Smooth muscle cell of the brain vasculature (primary cell): ENCODE data around the gene DTWD1.
A peak's percentile ranks its signal among the peaks of the same experiment; 100 is the strongest.
"Not testable (repeated sequence)": the region's sequence is repeated elsewhere in the genome, so short reads cannot be mapped to it uniquely, and the experiment has no call there.

Experiments used
- DNase-seq: peaks from one replicate; pipeline ENCODE4 v3.0.0-alpha.2; 2012; ENCODE audit warnings: low read depth, low spot score

The DTWD1 gene, protein sequence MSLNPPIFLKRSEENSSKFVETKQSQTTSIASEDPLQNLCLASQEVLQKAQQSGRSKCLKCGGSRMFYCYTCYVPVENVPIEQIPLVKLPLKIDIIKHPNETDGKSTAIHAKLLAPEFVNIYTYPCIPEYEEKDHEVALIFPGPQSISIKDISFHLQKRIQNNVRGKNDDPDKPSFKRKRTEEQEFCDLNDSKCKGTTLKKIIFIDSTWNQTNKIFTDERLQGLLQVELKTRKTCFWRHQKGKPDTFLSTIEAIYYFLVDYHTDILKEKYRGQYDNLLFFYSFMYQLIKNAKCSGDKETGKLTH

DNA sequence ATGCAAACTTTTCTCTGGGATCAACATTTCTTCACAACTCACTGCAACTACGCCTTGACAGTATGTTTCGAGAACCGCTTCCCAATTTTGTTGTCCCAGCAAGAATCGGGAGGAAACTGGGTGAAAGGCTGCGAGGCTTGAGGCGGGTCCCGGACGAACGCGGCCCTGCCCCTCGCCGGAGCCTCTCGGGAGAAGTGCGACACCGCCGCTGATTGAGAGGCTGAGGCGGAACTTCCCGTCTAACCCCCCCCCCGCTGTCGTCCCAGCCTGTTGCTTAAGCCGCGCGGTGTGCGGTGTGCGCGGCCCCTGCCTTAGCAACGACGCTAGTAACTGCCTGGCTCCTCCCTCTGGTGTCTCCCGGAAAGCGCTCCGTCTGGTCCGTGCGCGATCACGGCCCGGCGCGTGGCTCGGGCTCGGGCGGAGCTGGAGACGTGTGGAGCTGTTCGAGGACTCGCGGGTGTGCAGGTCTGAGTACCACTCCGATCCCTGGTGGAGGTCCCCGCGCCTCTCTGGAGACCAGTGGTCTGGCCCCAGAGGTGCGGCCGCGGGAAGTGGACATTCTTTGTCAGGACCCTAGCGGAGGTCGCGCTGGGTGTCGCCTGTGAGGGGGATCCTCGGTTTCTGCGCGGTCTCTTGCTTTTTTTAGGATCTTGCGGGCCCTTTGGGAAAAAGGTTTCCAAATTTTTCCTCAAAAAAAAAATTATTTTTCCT is at the start of gene DTWD1, which contains the start of gene FAM227B:
DTWD1 (plus strand) TSS at position 391 of the 711 bp plus-strand sequence. CDS start 4,120 bp downstream, outside the sequence.
FAM227B (minus strand) TSS at position 161 of the 711 bp plus-strand sequence. CDS start 5,647 bp downstream, outside the sequence.
- peak; percentile 98 for DNase-seq

DNA sequence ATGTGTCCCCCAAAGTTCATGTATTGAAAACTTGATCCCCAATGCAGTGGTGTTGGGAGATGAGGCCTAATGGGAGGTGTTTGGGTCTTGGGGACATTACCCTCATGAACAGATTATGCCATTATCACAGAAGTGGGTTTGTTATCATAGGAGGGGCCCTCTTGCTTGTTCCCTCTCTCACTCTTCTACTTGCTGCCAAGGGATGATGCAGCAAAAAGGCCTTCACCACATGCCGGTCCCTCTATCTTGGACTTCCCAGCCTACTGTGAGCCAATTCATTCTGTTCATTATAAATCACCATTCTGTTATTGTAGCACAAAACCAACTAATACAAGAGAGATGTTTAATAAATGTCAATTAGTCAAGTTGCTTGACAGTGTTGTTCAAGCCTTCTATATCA is 47.4 kb upstream of the DTWD1 start:
- DNase-seq: no peak

DNA sequence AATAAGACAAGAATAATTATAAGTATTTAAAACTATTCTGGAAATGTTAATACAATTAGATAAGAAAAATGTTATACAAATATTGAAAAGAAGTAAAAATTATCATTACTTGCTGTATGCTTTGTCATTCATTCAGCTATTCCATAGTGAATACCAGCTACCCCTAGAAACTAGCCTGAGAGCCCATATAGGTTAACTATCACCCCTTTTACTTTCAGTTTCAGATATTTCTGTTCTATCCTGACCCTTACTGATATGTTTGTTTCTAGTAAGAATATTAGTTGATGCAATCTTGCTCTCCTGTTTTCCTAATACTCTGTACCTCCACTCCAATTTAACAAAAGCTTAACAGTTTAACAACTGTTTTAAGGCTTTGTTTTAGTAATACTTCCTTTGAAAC is 31.8 kb upstream of the DTWD1 start:
- no peak for DNase-seq

GRCh38 chr15:49592829-49593316 is 28.0 kb upstream of the DTWD1 start:
- not testable (repeated sequence) for DNase-seq

DNA sequence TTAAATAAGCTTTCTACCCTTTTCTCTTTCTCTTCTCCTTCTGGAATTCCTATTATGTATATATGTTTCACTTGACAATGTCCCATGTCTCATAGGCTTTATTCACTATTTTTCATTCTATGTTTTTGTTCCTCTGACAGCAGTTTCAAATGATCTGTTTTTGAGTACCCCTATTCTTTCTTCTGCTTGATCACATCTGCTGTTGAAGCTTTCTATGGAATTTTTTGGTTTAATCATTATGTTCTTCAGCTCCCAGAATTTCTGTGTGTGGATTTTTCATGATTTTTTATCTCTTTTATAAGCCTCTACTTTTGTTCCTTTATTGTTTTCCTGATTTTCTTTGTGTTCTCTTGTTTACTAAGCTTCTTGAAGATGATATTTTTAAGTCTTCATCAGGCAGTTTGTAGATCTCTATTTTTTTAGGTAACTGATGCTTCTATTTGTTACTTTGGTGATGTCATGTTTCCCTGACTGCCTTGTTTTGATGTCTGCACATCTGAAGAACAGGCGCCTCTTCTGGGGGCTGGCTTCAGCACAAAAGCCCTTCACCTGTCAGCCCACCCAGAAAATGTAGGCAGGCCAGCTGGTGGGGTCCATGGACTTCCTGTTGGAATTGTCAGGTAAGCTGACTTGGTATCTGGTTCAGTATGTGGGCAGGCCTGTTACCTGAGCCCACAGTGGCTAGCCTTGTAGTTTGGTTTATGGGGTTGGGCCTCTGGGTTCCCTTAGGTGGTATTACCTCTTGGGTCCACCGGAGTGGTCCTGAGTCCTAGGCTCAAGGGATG is 16.0 kb upstream of the DTWD1 start:
- DNase-seq: no peak

GRCh38 chr15:49605588-49605987 is 15.3 kb upstream of the DTWD1 start:
- no peak for DNase-seq

DNA sequence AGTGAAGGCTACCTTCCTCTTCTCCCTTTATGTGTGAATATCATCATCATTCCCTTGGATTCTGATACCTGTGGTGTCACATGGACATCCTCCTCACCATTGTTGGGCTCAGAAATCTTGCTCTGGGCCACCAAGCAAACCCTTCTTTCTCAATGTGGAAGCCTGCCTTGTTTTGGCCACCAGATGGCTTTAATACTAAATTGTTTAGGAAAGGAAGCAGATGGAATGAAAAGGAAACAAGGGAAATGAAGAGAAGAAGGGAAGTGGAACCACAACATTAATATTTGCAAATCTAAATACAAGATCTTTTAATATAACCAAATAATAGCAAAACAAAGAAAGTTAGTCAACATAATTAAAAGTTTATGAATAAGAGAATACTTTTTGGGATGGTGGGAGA is 14.3 kb upstream of the DTWD1 start:
- DNase-seq: no peak

GRCh38 chr15:49610157-49610918 is 10.5 kb upstream of the DTWD1 start:
- no peak for DNase-seq

DNA sequence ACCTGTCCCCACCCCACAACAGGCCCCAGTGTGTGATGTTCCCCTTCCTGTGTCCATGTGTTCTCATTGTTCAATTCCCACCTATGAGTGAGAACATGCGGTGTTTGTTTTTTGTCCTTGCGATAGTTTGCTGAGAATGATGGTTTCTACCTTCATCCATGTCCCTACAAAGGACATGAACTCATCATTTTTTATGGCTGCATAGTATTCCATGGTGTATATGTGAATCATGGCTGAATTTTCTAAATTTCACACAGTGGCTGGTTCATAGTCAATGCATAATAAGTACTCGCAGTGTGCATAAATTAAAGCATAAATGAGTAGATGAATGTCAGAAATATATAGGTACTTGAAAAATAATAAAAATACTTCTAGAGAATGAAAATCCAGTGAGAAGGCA is 8.6 kb upstream of the DTWD1 start:
- DNase-seq: not testable (repeated sequence)

GRCh38 chr15:49619226-49619625 is 1.6 kb upstream of the DTWD1 start:
- DNase-seq: no peak

DNA sequence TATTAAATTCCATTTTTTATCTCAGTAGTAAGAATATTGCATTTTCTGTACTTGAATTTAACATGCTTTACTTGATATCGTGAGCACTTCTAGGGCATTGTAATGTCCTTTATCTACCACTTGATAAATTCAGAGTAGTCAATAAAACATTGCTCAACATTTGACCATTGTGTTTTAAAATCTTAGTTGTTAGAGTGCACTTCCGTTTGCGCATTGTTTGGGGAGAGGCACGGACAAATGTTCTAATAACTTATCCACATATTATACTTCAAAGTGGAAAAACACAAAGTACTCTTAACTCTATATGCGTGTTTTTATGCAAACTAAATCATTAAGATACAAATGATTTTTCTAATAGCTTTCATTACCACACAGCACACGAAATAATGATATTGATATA is 649 bp upstream of the DTWD1 start:
- DNase-seq: no peak

GRCh38 chr15:49621401-49621811 is 558 bp downstream of the DTWD1 start:
- DNase-seq: no peak

GRCh38 chr15:49621887-49622286 is 1.0 kb downstream of the DTWD1 start:
- DNase-seq: no peak

DNA sequence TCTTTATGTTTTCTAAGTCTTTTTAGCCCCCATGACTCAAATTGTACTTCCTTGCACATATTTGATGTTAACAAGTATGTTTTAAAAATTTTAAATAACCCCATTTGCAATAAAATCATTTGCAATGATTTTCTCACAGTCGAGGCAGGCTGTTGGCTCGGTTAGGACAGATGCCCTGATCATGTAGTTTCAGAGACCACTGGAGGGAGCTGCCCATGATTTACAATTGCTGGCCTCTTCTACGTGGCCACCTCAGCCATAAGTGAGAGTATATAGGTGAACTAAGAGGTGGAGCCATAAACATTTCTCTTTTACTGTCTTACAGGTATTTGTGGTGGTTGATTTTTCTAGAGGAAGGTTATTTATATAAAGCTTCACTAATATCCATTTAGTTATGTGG is 1.7 kb downstream of the DTWD1 start:
- no peak for DNase-seq

DNA sequence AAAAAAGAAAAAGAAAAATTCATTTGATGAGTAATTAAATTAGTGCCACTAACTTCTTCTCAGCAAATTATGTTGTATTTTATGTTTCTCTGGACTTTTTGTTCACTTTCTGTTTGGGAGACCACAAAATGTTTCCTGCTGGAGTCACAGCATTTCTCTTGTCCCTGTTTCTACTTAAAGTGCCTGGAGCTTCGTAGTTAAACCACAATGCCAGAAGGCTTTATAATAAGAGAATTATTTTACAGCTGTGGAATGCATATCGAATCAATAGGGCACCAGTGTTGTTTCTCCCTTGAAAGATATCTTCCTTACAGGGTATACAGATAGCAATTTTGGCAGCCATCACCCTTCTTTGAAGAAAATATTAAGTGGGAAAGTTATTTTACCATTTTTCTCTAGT is 3.2 kb downstream of the DTWD1 start:
- DNase-seq: no peak

DNA sequence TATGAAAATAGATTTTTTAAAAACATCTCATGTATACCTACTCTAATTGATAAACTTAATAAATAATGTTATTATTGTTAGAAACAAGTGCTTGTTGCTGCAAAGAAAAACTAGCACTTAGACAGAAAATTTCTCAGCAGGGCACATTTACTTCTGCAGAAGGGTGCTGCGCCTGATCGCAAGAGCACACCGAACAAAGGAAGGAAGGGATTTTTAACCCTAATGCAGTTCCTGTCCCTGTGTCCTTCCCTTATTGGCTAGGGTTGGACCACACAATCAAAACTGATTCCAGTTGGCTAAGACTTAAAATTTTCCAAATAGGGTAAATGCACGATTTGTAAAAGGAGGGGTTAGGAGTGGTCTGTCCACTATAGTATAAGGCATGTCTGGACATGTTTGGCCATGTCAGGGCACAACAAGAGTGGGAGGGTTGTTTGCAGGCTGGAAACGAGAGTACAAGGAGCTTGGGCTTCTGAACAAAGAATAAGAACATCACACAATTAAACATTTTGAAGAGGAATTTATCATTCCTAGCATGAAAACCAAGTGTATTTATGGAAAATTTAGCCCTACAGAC is 4.7 kb downstream of the DTWD1 start:
- no peak for DNase-seq

DNA sequence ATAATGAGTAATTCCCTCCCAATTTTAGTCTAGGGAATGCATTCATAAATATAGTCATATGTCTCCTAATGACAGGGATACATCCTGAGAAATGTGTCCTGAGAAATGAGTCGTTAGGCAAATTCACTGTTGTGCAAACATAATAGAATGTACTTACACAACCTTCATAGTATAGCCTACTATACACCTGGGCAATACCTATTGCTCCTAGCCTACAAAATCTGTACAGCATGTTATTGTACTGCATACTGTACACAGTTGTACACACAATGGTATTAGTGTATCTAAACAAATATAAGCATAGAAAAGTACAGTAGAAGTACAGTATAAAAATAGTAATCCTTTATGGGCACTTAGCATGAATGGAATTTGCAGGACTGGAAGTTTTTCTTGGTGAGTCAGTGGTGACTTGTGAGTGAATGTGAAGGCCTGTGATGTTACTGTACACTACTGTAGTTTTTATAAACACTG is 6.6 kb downstream of the DTWD1 start:
- DNase-seq: no peak

DNA sequence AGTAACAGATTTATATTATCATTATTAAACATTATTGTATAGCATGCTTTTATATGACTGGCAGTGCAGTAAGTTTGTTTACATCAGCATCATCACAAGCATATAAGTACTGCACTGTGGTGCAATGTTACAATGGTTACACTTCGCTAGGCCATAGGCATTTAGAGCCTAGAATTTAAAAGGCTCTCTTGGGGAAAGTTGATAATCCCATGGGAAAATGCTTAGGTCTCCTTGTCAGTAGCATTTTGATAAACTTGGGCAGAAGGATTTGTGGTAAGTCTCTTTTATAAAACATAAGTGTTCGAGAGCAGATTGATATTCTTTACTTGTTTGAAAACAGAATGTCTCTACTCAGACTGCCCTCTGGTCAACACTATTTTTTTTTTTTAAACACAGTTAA is 7.5 kb downstream of the DTWD1 start:
- no peak for DNase-seq

DNA sequence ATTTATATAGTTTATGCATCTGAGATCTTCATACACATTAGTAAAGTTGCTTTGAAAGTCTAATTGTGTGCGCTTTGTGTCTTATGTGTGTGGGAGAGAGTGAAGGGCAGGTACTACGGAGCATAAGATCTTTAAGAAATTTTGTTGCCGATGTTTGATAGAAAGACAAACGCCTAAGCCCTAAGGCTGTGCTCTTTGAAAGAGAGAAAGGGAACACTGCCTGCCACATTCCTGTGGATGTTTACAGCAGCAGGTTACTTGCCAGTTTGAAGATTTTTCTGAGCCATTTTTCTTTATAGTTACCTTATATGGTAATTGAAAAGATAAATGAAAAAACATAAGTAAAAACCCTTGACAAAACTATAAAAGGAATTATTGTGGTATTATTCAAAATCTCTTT is 17.0 kb downstream of the DTWD1 start:
- DNase-seq: no peak

GRCh38 chr15:49644364-49644794 is 23.5 kb downstream of the DTWD1 start:
- no peak for DNase-seq

- DNase-seq: no peak
Measured at GRCh38 chr15:49645277-49645676, 24.4 kb downstream of the DTWD1 start.
